ENCODE data around the gene TNFRSF14. TPM values are rescaled to one million over a fixed set of nuclear protein-coding genes. Genes with fewer than 3 reads are reported as not detected.

TNFRSF14 gene
- total RNA-seq, 4 donors from 2014 or later = 3.4 to 11.5 (median 5.0) TPM

DNA sequence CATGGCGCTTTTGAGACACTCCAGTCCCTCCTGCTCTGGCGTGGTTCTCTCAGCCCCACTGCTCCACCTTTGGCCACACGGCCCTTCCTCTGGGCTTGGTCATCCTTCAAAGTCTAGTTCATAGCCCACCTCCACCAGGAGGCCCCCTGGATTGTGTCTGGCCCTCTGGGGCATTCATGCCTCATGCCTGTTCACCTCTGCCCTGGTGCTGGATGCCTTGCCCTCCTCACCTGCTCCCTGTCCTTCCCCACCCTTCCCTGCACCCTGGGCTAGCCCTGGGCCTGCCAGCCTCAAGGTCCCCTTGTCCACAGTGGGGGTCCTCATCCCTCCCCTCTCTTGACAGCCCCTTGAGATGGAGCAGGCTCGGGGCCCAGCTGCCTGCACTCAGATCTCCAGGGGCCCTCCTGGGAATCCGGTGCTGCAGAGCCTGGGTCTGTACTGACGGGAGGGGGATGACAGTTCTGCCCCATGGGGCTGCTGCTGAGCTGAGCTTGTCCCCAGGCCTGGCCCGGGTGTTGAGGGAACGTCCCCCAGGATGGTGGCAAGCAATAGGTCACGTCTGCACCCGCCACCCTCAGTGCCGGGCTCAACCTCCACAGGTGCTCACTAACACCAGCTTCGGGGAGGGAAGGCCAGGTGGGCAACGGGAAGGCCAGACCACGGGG, 48.8 kb downstream of the TNFRSF14 start:
- Histone ChIP-seq H3K4me3 (no peak overlapping the region), H3K27me3 (peaks cover 11 to 13% (median 12%) of the 10 kb centered on the region in 3 donors), H3K27ac (no peak overlapping the region), H3K9me3 (no peaks in the 10 kb centered on the region), H3K4me1 (no peaks in the 10 kb centered on the region), H3K36me3 (no peaks in the 10 kb centered on the region)
- intact Hi-C loops (cut with DNase I; ENCODE audit: low total_unique reads) (no loop called here), in situ Hi-C loops (cut with MboI; ENCODE audit: low sequenced_read_pairs in 4 of 4) (no loop called here)
- DNase-seq (no peak), ATAC-seq (no peak)
- no peak for TF ChIP-seq POLR2A (IDR thresholded peaks at IDR 0.05)
- TF ChIP-seq CTCF (IDR thresholded peaks at IDR 0.05 in 4 of 5, conservative IDR thresholded peaks at IDR 0.05 in 1 of 5) = no peak

- Histone ChIP-seq H3K4me1 (no peaks in the 10 kb centered on the region), H3K9me3 (no peaks in the 10 kb centered on the region), H3K4me3 (no peak overlapping the region), H3K27me3 (peaks cover 16 to 18% (median 17%) of the 10 kb centered on the region in 3 donors), H3K36me3 (no peaks in the 10 kb centered on the region), H3K27ac (no peak overlapping the region)
- no peak for ATAC-seq
- DNase-seq = peak in 1 of 2 donors; percentile 8
- in situ Hi-C loops (cut with MboI; ENCODE audit: low sequenced_read_pairs in 4 of 4) (no loop called here), intact Hi-C loops (cut with DNase I; ENCODE audit: low total_unique reads) (no loop called here)
- TF ChIP-seq CTCF (IDR thresholded peaks at IDR 0.05 in 4 of 5, conservative IDR thresholded peaks at IDR 0.05 in 1 of 5) (no peak), POLR2A (IDR thresholded peaks at IDR 0.05) (no peak)
These were observed 49.6 kb downstream of the TNFRSF14 start for GRCh38 chr1:2605509-2606395.

- no peak overlapping the region for H3K4me3 ChIP-seq
- no peak for ATAC-seq
- no peak for DNase-seq
- in situ Hi-C loops (cut with MboI; ENCODE audit: low sequenced_read_pairs in 4 of 4) = no loop called here
- H3K36me3 ChIP-seq = no peaks in the 10 kb centered on the region
- no peak overlapping the region for H3K27ac ChIP-seq
- peaks cover 18 to 25% (median 21%) of the 10 kb centered on the region in 3 donors for H3K27me3 ChIP-seq
- intact Hi-C loops (cut with DNase I; ENCODE audit: low total_unique reads) = no loop called here
- no peak for TF ChIP-seq POLR2A (IDR thresholded peaks at IDR 0.05)
- no peak for TF ChIP-seq CTCF (IDR thresholded peaks at IDR 0.05 in 4 of 5, conservative IDR thresholded peaks at IDR 0.05 in 1 of 5)
- no peaks in the 10 kb centered on the region for H3K4me1 ChIP-seq
- H3K9me3 ChIP-seq = no peaks in the 10 kb centered on the region
These were observed 50.3 kb downstream of the TNFRSF14 start for GRCh38 chr1:2606396-2606880.

DNA sequence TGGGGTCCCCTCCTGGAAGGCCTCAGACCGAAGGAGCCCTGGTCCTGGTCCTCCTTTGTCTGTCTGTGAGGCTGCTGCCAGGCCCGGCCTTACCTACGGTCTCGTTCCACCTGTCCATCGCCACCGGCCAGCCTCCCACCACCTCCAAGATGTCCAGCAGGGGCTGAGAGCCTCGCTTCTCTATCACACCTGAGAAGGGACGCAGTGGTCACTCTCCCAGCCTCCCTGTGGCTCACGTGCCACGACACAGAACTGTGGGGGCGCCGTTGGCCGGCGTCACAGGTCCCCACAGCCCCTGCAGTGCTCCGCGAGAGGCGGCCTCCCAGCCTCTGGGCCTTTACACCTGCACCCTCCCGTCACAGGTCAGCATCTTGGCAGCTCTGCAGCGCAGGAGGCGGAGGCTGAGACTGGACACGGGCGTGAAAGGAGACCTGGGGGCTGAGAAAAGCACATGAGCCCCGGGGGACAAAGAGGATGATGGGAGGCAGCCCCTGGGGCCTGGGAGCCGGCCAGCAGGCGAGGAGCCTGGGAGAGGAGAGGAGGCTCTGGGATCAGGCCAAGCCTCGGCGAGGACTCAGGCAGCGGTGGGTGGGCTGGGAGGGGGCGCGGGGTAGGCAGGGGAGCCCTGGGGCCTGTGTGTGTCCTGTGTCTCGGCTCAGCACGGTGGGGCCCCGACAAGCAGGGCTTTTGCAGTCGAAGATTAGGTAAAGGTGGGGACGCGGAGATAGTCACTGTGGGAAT, 50.9 kb downstream of the TNFRSF14 start:
- no peak for TF ChIP-seq CTCF (IDR thresholded peaks at IDR 0.05 in 4 of 5, conservative IDR thresholded peaks at IDR 0.05 in 1 of 5)
- TF ChIP-seq POLR2A (IDR thresholded peaks at IDR 0.05) = no peak
- Histone ChIP-seq H3K27ac (no peak overlapping the region), H3K9me3 (no peaks in the 10 kb centered on the region), H3K4me3 (no peak overlapping the region), H3K36me3 (no peaks in the 10 kb centered on the region), H3K27me3 (peaks cover 24 to 31% (median 25%) of the 10 kb centered on the region in 3 donors), H3K4me1 (no peaks in the 10 kb centered on the region)
- intact Hi-C loops (cut with DNase I; ENCODE audit: low total_unique reads) (no loop called here), in situ Hi-C loops (cut with MboI; ENCODE audit: low sequenced_read_pairs in 4 of 4) (no loop called here)
- ATAC-seq (no peak), DNase-seq (no peak)
